GM12872 (cell line): ENCODE measurements around the gene MICAL3.

Experiments used
- CTCF ChIP-seq: IDR thresholded peaks from 3 replicates; pipeline ENCODE4 v1.5.1; 2011; ENCODE audit warnings: low read depth, mild to moderate bottlenecking, low read length, moderate library complexity; ENCODE audit not compliant: insufficient read depth

MICAL3 gene

DNA sequence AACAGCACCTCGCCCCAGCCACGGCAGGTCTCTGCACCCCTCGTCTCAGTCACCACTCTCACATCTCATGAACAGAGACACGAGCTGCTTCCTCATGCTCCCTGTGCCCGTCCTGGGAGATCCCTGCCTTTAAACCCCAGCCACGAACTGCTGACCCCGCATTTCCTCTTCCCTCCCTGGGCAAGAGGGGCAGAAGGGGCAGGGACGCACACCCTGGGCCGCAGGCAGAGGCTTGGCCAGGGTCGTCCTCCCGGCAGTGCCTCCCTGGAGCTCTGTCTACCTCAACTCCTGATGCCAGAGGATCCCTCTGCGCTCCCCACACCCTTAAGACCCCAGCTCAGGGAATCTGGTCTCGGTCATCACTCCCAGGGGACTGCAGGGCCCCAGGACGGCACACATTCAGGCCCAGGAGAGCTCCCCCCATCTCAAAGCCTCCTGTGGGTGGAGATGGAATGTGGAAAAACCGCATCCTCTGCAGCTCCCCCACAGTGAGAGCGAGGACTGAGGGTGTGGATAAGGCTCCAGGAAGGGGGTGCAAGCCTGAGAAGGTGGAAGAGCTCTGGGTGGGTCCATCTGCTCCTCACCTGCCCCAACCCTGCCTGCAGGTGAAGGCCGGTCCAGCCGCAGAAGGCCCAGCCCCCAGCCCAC lies 251.3 kb downstream of the MICAL3 start:
- no peak for TF ChIP-seq CTCF

- no peak for TF ChIP-seq CTCF
These were observed 252.0 kb downstream of the MICAL3 start for GRCh38 chr22:17772249-17772957.

DNA sequence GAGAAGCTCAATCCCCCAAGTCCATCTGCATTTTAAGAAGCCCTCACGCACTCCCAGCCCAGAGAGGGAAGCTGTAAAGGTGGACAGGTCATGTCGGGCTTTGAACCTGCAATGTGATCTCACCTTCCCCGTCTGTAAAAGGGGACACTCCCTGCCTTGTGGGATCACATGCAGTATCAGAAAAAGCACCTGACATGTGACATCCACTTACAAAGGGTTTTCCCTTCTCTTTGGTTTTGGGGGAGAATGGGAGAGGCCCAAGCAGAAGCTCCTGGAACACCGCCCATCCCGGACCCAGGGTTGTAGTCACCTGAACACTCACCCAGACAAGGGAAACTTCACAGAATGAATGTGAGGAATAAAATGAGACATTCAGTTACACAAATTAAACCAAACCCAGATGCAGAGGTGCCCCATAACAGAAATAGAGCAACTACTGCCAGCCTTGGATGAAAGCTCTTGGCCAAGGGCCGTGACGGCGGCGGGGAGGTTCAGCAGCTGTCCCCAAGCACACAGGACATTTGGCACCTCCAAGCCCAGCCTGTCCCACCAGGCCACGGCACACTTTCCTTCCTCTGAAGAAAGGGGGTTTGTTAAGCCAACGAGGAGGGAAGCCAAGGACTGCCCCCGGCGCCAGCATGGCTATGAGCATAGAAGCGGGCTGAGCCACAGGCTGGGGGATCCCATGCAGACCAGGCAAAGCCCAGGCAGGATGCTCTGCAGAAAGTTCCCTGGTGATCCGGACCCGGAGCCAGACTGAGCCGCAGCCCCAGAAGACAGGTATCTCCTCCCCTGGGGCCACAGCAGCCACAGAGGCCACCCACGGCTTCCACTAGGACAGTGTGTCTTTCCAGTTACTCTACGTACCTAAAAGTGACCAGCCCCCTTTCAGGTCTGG lies 253.9 kb downstream of the MICAL3 start:
- no peak for TF ChIP-seq CTCF

DNA sequence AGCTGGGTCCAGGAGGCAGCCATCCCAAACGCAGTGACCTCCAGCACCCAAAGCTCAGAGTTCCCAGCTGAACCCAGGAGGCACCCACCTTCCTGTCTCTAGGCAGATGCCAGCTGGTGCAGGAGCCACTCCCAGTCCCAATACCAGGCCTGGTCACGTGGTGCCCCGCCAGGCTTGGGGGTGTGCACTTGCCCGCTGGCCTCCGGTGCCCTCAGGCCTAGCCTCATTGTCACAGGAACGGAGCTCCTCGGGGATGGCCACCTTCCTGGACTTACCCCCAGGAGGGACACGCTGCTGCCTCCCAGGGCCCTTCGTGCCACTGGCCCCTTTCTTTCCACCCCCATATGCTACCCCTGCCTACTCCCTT lies 254.7 kb downstream of the MICAL3 start:
- no peak for TF ChIP-seq CTCF

DNA sequence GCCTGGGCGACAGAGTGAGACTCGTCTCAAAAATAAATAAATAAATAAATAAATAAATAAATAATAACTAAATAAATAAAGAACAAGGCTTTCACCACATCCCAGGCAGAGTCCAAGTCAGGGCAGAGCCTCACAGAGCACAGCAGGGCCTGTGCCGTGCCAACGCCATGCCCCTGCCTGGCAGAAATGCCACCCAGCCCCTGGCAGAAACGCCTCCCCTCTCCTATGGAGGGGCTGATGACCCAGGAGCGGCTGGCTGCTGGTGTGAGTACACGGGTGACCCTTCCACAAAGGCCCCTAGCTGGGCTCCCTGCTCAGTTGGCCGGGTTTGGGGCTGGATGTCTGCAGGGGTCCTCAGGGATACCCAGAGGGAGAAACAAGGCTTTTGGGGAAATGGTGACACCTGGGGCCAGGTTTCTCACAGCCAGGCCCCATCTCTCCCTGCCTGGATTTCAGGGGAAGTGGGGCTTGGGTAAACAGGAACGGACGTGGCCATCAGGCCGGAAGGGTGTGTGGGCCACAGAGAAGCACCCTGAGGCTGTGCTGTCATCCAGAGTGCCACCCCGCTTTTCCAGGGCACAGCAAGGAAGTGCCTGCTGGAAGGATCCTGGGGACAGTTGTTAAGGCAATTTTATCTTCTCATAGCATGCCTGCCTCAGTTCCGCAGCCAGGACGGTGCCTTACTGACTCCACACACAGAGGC lies 255.2 kb downstream of the MICAL3 start:
- no peak for TF ChIP-seq CTCF

GRCh38 chr22:17767233-17768065 lies 256.9 kb downstream of the MICAL3 start:
- no peak for TF ChIP-seq CTCF
